GM08714 (cell line): Measurements from ENCODE around the gene ISOC1.

ENCODE experiments used
- H3K4me3 ChIP-seq: fragments of 200-500 bp; sonication (Bioruptor generic); 2 replicates; pipeline ENCODE4 v1.5.1; 2014; ENCODE audit warnings: mild to moderate bottlenecking, low read length, inconsistent platforms
- ZNF274 ChIP-seq: IDR thresholded peaks from 2 replicates; pipeline ENCODE4 v1.6.1; 2012; ENCODE audit warnings: mild to moderate bottlenecking, low read depth, low read length

Gene ISOC1

GRCh38 chr5:129133553-129133952, 39.0 kb downstream of the ISOC1 start:
- H3K4me3 ChIP-seq = no peak overlapping the region
- TF ChIP-seq ZNF274 = no peak

DNA sequence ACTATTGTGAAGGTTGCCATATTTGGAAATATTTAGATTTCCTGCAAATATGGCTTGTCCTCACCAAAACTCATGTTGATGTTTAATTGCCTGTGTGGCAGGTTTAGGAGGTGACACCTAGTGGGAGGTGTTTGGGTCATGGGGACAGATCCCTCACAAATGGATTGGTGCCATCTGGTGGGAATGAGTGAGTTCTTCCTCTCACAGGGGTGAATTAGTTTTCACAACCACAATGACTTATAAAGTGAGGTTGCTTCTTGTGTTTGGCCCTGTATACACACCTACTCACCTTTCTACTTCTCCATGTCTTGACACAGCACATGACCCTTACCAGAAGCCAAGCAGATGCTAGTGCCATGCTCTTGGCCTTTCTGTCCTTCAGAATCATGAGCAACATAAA, 41.1 kb downstream of the ISOC1 start:
- TF ChIP-seq ZNF274 = no peak
- no peak overlapping the region for H3K4me3 ChIP-seq

GRCh38 chr5:129137637-129138036, 43.1 kb downstream of the ISOC1 start:
- no peak overlapping the region for H3K4me3 ChIP-seq
- TF ChIP-seq ZNF274 = no peak

- no peak for TF ChIP-seq ZNF274
- no peak overlapping the region for H3K4me3 ChIP-seq
These were observed 46.5 kb downstream of the ISOC1 start for GRCh38 chr5:129141078-129141477.

DNA sequence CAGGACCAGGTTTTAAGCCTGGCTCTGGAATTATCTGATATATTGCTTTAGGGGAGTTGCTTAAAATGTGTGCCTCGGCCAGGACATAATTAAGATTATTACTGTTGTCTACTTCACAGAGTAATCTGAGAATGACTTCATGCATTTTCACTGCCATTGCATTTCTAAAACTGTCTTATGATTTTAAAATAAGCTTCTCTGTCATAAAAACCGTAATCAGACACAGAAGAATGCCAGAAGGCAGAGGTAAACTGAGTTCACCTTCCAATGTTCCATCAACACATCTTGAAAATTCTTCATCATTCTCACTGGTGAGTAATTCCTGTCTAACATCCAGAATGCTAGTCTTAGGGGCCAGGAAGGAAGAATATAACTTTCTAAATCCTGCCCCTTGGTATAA, 47.1 kb downstream of the ISOC1 start:
- no peak for TF ChIP-seq ZNF274
- no peak overlapping the region for H3K4me3 ChIP-seq

- H3K4me3 ChIP-seq = no peak overlapping the region
- no peak for TF ChIP-seq ZNF274
These were observed 61.3 kb downstream of the ISOC1 start for GRCh38 chr5:129155876-129156275.

GRCh38 chr5:129161830-129162229, 67.3 kb downstream of the ISOC1 start:
- TF ChIP-seq ZNF274 = no peak
- no peak overlapping the region for H3K4me3 ChIP-seq
